Cardiac muscle cell (in vitro differentiated cells and primary cell): Measurements from ENCODE around the gene TRPM5. TPM values are rescaled to one million over a fixed set of nuclear protein-coding genes. Genes with fewer than 3 reads are reported as not detected.

Experiments
- DNase-seq, 2 donors: peaks; one replicate each; pipeline versions ENCODE4 v3.0.0 to v3.0.0-alpha.2; 2010 to 2017; ENCODE audit warnings: low read depth in 1 of 2, low spot score in 1 of 2
- H3K27ac ChIP-seq: fragments of 200-600 bp; sonication (generic); 2 replicates; pipeline ENCODE4 v1.5.1; 2016
- H3K27me3 ChIP-seq: fragments of 200-600 bp; sonication (generic); 2 replicates; pipeline ENCODE4 v1.6.0; 2016; ENCODE audit warnings: control low read depth
- H3K36me3 ChIP-seq: fragments of 200-600 bp; sonication (generic); 2 replicates; pipeline ENCODE4 v1.5.1; 2016; ENCODE audit warnings: control low read depth
- H3K4me1 ChIP-seq: fragments of 200-600 bp; sonication (generic); 2 replicates; pipeline ENCODE4 v1.8.1; 2017; ENCODE audit warnings: low read depth, mild to moderate bottlenecking, mixed run types
- H3K4me3 ChIP-seq: fragments of 200-600 bp; sonication (generic); 2 replicates; pipeline ENCODE4 v1.5.1; 2016; ENCODE audit warnings: mild to moderate bottlenecking
- H3K9me3 ChIP-seq: fragments of 200-600 bp; sonication (generic); 2 replicates; pipeline ENCODE4 v1.5.1; 2017; ENCODE audit warnings: low read depth, mild to moderate bottlenecking, control low read depth
- polyA plus RNA-seq: library from polyadenylated mRNA; unstranded; fragments of >200 nt; fragmentation: Nextera tagmentation; extraction: Ambion mirVana; gene quantifications from 2 replicates; pipeline ENCODE4 v1.2.1, GENCODE V29; 2016
- total RNA-seq: library from RNA; depleted of rRNA; stranded (reverse); fragments of >200 nt; gene quantifications from 2 replicates; pipeline ENCODE4 v1.2.3, GENCODE V29; 2016
- TF ChIP-seq, protein P1 (sequence below): IDR thresholded peaks from 2 replicates; pipeline ENCODE4 v1.5.1; 2012; ENCODE audit warnings: low read depth, mild to moderate bottlenecking, low read length

Gene TRPM5
- total and polyA plus RNA-seq, 2 experiments from 2014 or later = 0.33 to 0.66 TPM

GRCh38 chr11:2466869-2467694 is 22.8 kb upstream of the TRPM5 start:
- DNase-seq = no peak
- Histone ChIP-seq H3K4me3 (no peak overlapping the region), H3K36me3 (no peaks in the 10 kb centered on the region), H3K4me1 (peaks cover 16% of the 10 kb centered on the region), H3K9me3 (no peaks in the 10 kb centered on the region), H3K27ac (no peak overlapping the region), H3K27me3 (peaks cover 27% of the 10 kb centered on the region)
- TF ChIP-seq, protein P1, sequence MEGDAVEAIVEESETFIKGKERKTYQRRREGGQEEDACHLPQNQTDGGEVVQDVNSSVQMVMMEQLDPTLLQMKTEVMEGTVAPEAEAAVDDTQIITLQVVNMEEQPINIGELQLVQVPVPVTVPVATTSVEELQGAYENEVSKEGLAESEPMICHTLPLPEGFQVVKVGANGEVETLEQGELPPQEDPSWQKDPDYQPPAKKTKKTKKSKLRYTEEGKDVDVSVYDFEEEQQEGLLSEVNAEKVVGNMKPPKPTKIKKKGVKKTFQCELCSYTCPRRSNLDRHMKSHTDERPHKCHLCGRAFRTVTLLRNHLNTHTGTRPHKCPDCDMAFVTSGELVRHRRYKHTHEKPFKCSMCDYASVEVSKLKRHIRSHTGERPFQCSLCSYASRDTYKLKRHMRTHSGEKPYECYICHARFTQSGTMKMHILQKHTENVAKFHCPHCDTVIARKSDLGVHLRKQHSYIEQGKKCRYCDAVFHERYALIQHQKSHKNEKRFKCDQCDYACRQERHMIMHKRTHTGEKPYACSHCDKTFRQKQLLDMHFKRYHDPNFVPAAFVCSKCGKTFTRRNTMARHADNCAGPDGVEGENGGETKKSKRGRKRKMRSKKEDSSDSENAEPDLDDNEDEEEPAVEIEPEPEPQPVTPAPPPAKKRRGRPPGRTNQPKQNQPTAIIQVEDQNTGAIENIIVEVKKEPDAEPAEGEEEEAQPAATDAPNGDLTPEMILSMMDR = no peak

- Histone ChIP-seq H3K27me3 (peaks cover 27% of the 10 kb centered on the region), H3K27ac (no peak overlapping the region), H3K4me3 (no peak overlapping the region), H3K9me3 (no peaks in the 10 kb centered on the region), H3K4me1 (peaks cover 25% of the 10 kb centered on the region), H3K36me3 (no peaks in the 10 kb centered on the region)
- TF ChIP-seq, protein P1 = no peak
- DNase-seq = no peak
Observed at GRCh38 chr11:2466069-2466801, 21.9 kb upstream of the TRPM5 start.

DNA sequence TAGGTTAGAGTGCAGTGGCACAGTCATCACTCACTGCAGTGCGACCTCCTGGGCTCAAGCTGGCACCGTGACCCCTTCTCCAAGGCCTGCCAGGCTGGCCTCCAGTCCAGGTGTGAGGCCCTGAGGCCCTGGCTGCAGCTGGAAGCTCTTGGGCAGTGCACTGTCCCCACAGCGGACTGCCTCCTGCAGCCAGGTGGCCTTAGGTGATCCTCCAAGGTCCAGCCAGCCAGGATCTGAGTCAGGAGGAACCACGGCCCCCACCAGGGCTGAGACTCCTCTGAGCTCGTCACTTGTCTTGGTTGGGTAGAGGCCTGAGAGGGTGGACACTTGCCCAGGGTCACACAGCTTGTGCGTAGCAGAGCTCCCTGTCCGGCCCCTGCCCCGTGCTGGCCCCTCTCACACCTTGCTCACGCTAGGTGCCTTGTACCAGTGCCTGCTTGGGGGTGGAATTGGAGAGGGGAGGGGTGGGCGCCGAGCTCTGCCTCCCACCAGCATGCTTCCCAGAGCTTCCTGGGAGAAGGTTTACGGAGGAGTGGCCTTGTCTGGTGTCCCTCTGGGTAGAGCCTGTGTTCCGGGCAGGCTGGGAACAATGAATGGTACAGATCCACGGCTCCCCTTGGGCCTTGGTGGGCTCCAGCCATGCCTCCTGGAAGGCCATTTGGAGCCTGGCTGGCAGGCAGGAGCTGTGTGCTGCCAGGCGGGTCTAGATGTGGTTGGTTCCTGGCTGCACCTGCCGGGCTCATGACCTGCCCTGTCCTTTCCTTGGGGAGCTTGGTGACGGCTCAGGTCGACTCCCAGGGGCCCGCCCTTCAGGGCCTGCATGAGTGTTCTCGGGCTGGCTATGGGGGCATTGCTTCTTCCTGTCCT is 21.1 kb upstream of the TRPM5 start:
- TF ChIP-seq, protein P1 = no peak
- DNase-seq = no peak
- H3K27me3 ChIP-seq = peaks cover 22% of the 10 kb centered on the region
- H3K4me3 ChIP-seq = no peak overlapping the region
- no peak overlapping the region for H3K27ac ChIP-seq
- H3K4me1 ChIP-seq = peaks cover 33% of the 10 kb centered on the region
- no peaks in the 10 kb centered on the region for H3K36me3 ChIP-seq
- H3K9me3 ChIP-seq = no peaks in the 10 kb centered on the region

- Histone ChIP-seq H3K4me3 (no peak overlapping the region), H3K36me3 (no peaks in the 10 kb centered on the region), H3K9me3 (no peaks in the 10 kb centered on the region), H3K27me3 (peaks cover 14% of the 10 kb centered on the region), H3K27ac (no peak overlapping the region), H3K4me1 (peaks cover 40% of the 10 kb centered on the region)
- TF ChIP-seq, protein P1 = no peak
- DNase-seq = no peak
Observed at GRCh38 chr11:2464451-2465165, 20.3 kb upstream of the TRPM5 start.

GRCh38 chr11:2463766-2464277 is 19.5 kb upstream of the TRPM5 start:
- DNase-seq = no peak

More at GRCh38 chr11:2463766-2464277, 19.5 kb upstream of the TRPM5 start:
- H3K27ac ChIP-seq = no peak overlapping the region
- H3K36me3 ChIP-seq = no peaks in the 10 kb centered on the region
- no peaks in the 10 kb centered on the region for H3K9me3 ChIP-seq
- peaks cover 40% of the 10 kb centered on the region for H3K4me1 ChIP-seq
- TF ChIP-seq, protein P1 = no peak
- H3K27me3 ChIP-seq = peaks cover 12% of the 10 kb centered on the region
- no peak overlapping the region for H3K4me3 ChIP-seq
